ENCODE data around the gene PPP1CC. TPM values are rescaled to one million over a fixed set of nuclear protein-coding genes. Genes with fewer than 3 reads are reported as not detected.
A peak's percentile ranks its signal among the peaks of the same experiment; 100 is the strongest.

PPP1CC gene
- total and polyA plus RNA-seq, 2 donors: 103 to 139 TPM

DNA sequence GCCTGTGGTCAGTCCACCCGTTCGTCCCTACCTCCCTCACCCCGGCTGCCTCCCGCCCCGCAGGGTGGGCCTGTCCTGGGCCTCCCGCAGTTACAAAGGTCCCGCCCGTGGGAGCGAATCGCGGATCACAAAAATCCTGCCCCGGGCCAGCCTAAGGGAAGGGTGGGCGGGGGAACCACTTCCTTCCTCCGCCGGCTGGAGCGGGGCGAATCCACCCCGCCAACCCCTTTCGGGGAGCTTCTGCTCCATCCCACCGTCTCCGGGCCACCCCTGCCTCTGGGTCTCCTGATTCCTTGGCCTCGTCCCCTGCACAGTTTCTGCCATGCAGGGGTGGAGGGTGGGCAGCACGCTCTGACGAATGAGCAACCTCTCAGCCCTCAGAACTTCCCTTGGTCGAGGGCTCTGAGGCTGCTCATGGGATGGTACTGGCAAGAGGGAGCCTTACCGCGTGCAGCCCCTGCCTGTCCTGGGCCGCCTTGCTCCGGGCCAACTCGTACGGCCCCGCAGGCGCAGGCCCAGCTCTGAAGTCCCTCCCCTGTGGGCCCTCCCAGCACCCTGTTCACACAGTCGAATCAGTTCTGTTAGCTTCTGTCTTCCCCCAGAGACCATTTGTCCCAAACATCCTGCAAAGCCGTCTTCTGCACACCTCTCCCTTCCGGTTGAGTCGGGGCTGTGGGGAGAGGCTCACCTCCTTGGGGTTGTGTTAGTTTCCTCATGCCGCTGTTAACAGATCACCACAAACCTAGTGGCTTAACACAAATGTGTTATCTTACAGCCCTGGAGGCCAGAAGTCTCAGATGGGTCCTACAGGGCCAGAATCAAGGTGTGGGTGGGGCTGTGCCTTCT is 53.2 kb downstream of the PPP1CC start:
- 1% methylated on average over 38 of the region's 38 CpGs for WGBS
- peak in 6 of 9 donors; percentile 15 to 72 (median 40) for DNase-seq (ENCODE audit: low read depth in 6 of 9, low spot score in 9 of 9)
- peaks cover 0 to 4% of the 10 kb centered on the region in 2 donors for H3K9me3 ChIP-seq (ENCODE audit: control insufficient read depth in 2 of 2, insufficient read depth in 1 of 2, low read length in 1 of 2)

GRCh38 chr12:110688446-110689280 is 54.0 kb downstream of the PPP1CC start, which contains the start of gene HVCN1:
Gene HVCN1 (minus strand): TSS chr12:110689115. CDS start chr12:110683245, 5,870 bp downstream.
- Histone ChIP-seq H3K36me3 (ENCODE audit: control insufficient read depth in 2 of 2, insufficient read depth in 2 of 2, low read length in 1 of 2) (no peaks in the 10 kb centered on the region), H3K4me1 (ENCODE audit: control insufficient read depth in 2 of 2, insufficient read depth in 2 of 2, low read length in 2 of 2) (peaks cover 6 to 22% of the 10 kb centered on the region in 2 donors), H3K27ac (ENCODE audit: low read depth in 1 of 2, low read length in 1 of 2) (peak within 1 kb of the TSS; percentile 38 to 59), H3K27me3 (ENCODE audit: control insufficient read depth in 2 of 2, insufficient read depth in 1 of 2, low read length in 1 of 2) (peaks cover 0 to 10% of the 10 kb centered on the region in 2 donors), H3K4me3 (ENCODE audit: low read length in 2 of 2) (peak within 1 kb of the TSS; percentile 61 to 68), H3K9me3 (ENCODE audit: control insufficient read depth in 2 of 2, insufficient read depth in 1 of 2, low read length in 1 of 2) (peaks cover 0 to 4% of the 10 kb centered on the region in 2 donors)
- whole genome bisulfite sequencing: 8% methylated on average over 63 of the region's 64 CpGs
- DNase-seq (ENCODE audit: low read depth in 6 of 9, low spot score in 9 of 9): peak in 1 of 9 donors; percentile 13

More for the DNA sequence above, 53.2 kb downstream of the PPP1CC start:
- H3K4me1 ChIP-seq (ENCODE audit: control insufficient read depth in 2 of 2, insufficient read depth in 2 of 2, low read length in 2 of 2): peaks cover 6 to 29% of the 10 kb centered on the region in 2 donors
- H3K36me3 ChIP-seq (ENCODE audit: control insufficient read depth in 2 of 2, insufficient read depth in 2 of 2, low read length in 1 of 2): no peaks in the 10 kb centered on the region
- H3K4me3 ChIP-seq (ENCODE audit: low read length in 2 of 2): peak overlapping the region; percentile 61 to 68
- H3K27me3 ChIP-seq (ENCODE audit: control insufficient read depth in 2 of 2, insufficient read depth in 1 of 2, low read length in 1 of 2): peaks cover 0 to 10% of the 10 kb centered on the region in 2 donors
- H3K27ac ChIP-seq (ENCODE audit: low read depth in 1 of 2, low read length in 1 of 2): peak overlapping the region; percentile 38 to 59

- Histone ChIP-seq H3K27me3 (ENCODE audit: control insufficient read depth in 2 of 2, insufficient read depth in 1 of 2, low read length in 1 of 2) (peaks cover 0 to 10% of the 10 kb centered on the region in 2 donors), H3K36me3 (ENCODE audit: control insufficient read depth in 2 of 2, insufficient read depth in 2 of 2, low read length in 1 of 2) (no peaks in the 10 kb centered on the region), H3K4me3 (ENCODE audit: low read length in 2 of 2) (peak overlapping the region in 1 of 2 donors; percentile 61), H3K4me1 (ENCODE audit: control insufficient read depth in 2 of 2, insufficient read depth in 2 of 2, low read length in 2 of 2) (peaks cover 6 to 21% of the 10 kb centered on the region in 2 donors), H3K27ac (ENCODE audit: low read depth in 1 of 2, low read length in 1 of 2) (no peak overlapping the region), H3K9me3 (ENCODE audit: control insufficient read depth in 2 of 2, insufficient read depth in 1 of 2, low read length in 1 of 2) (peaks cover 0 to 4% of the 10 kb centered on the region in 2 donors)
- no peak for DNase-seq (ENCODE audit: low read depth in 6 of 9, low spot score in 9 of 9)
- 93% methylated on average over 15 of the region's 15 CpGs for WGBS
These were observed 55.1 kb downstream of the PPP1CC start for GRCh38 chr12:110687396-110688169.

- DNase-seq (ENCODE audit: low read depth in 6 of 9, low spot score in 9 of 9): no peak
- Histone ChIP-seq H3K4me1 (ENCODE audit: control insufficient read depth in 2 of 2, insufficient read depth in 2 of 2, low read length in 2 of 2) (peaks cover 6 to 21% of the 10 kb centered on the region in 2 donors), H3K9me3 (ENCODE audit: control insufficient read depth in 2 of 2, insufficient read depth in 1 of 2, low read length in 1 of 2) (peaks cover 0 to 4% of the 10 kb centered on the region in 2 donors), H3K27ac (ENCODE audit: low read depth in 1 of 2, low read length in 1 of 2) (no peak overlapping the region), H3K4me3 (ENCODE audit: low read length in 2 of 2) (no peak overlapping the region), H3K27me3 (ENCODE audit: control insufficient read depth in 2 of 2, insufficient read depth in 1 of 2, low read length in 1 of 2) (peaks cover 0 to 10% of the 10 kb centered on the region in 2 donors), H3K36me3 (ENCODE audit: control insufficient read depth in 2 of 2, insufficient read depth in 2 of 2, low read length in 1 of 2) (no peaks in the 10 kb centered on the region)
- 98% methylated on average over 3 of the region's 3 CpGs for WGBS
These were observed 56.3 kb downstream of the PPP1CC start for GRCh38 chr12:110686294-110686903.

DNA sequence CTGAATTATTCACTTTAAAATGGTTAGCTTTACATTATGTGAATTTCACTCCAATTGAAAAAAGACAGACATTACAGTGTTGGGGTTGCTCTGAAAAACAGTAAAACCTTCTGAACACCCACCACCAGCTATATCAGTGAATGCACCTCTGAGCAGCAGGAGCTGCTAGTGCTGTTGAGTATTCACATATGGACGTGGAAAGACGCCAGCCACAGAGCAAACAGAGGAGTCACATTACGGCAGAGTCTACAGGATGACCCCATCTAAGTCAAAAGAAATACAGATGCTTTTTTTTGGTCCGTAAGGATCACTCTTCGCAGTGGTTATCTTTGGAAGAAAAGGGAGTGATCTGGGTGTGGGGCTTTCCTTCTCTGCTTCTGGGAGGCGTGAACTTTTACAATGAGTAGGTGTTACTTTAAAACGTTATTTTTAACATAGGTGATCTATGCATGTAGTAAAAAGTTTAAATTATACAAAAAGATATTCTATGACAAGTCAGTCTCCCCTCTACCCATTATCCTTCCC is 58.3 kb downstream of the PPP1CC start:
- no peak for DNase-seq (ENCODE audit: low read depth in 6 of 9, low spot score in 9 of 9)
- Histone ChIP-seq H3K4me3 (ENCODE audit: low read length in 2 of 2) (no peak overlapping the region), H3K9me3 (ENCODE audit: control insufficient read depth in 2 of 2, insufficient read depth in 1 of 2, low read length in 1 of 2) (peaks cover 0 to 4% of the 10 kb centered on the region in 2 donors)

DNA sequence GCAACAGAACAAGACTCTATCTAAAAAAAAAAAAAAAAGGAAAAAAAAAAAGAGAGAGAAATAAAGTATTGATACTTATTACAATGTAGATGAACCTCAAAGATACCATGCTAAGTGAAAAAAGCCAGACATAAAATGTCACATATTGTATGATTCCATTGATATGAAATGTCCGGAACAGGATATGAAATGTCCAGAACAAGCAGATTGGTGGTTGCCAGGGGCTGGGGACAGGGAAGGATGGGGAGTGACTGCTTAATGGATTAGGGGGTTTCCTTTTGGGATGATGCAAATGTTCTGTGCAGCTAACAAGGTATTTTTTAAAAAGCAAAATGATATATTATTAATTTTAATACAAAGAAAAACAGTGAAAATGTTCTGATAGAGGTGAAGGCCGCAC is 58.8 kb downstream of the PPP1CC start:
- DNase-seq (ENCODE audit: low read depth in 6 of 9, low spot score in 9 of 9): no peak
- Histone ChIP-seq H3K36me3 (ENCODE audit: control insufficient read depth in 2 of 2, insufficient read depth in 2 of 2, low read length in 1 of 2) (no peaks in the 10 kb centered on the region), H3K9me3 (ENCODE audit: control insufficient read depth in 2 of 2, insufficient read depth in 1 of 2, low read length in 1 of 2) (peaks cover 0 to 4% of the 10 kb centered on the region in 2 donors), H3K27ac (ENCODE audit: low read depth in 1 of 2, low read length in 1 of 2) (no peak overlapping the region), H3K4me3 (ENCODE audit: low read length in 2 of 2) (no peak overlapping the region), H3K4me1 (ENCODE audit: control insufficient read depth in 2 of 2, insufficient read depth in 2 of 2, low read length in 2 of 2) (peaks cover 3 to 9% of the 10 kb centered on the region in 2 donors), H3K27me3 (ENCODE audit: control insufficient read depth in 2 of 2, insufficient read depth in 1 of 2, low read length in 1 of 2) (peaks cover 0 to 10% of the 10 kb centered on the region in 2 donors)
- over 99% methylated on average over 2 of the region's 2 CpGs for whole genome bisulfite sequencing

More for the DNA sequence above, 58.3 kb downstream of the PPP1CC start:
- Histone ChIP-seq H3K27ac (ENCODE audit: low read depth in 1 of 2, low read length in 1 of 2) (no peak overlapping the region), H3K4me1 (ENCODE audit: control insufficient read depth in 2 of 2, insufficient read depth in 2 of 2, low read length in 2 of 2) (peaks cover 3 to 10% of the 10 kb centered on the region in 2 donors), H3K36me3 (ENCODE audit: control insufficient read depth in 2 of 2, insufficient read depth in 2 of 2, low read length in 1 of 2) (no peaks in the 10 kb centered on the region), H3K27me3 (ENCODE audit: control insufficient read depth in 2 of 2, insufficient read depth in 1 of 2, low read length in 1 of 2) (peaks cover 0 to 10% of the 10 kb centered on the region in 2 donors)
- 95% methylated on average over 7 of the region's 7 CpGs for WGBS

- H3K4me1 ChIP-seq (ENCODE audit: control insufficient read depth in 2 of 2, insufficient read depth in 2 of 2, low read length in 2 of 2): peaks cover 9 to 19% of the 10 kb centered on the region in 2 donors
- DNase-seq (ENCODE audit: low read depth in 6 of 9, low spot score in 9 of 9): no peak
- peaks cover 0 to 3% of the 10 kb centered on the region in 2 donors for H3K9me3 ChIP-seq (ENCODE audit: control insufficient read depth in 2 of 2, insufficient read depth in 1 of 2, low read length in 1 of 2)
- H3K36me3 ChIP-seq (ENCODE audit: control insufficient read depth in 2 of 2, insufficient read depth in 2 of 2, low read length in 1 of 2): no peaks in the 10 kb centered on the region
- no peaks in the 10 kb centered on the region for H3K27me3 ChIP-seq (ENCODE audit: control insufficient read depth in 2 of 2, insufficient read depth in 1 of 2, low read length in 1 of 2)
- H3K4me3 ChIP-seq (ENCODE audit: low read length in 2 of 2): no peak overlapping the region
- WGBS: 97% methylated on average over 1 of the region's 1 CpG
- H3K27ac ChIP-seq (ENCODE audit: low read depth in 1 of 2, low read length in 1 of 2): no peak overlapping the region
These were observed 62.7 kb downstream of the PPP1CC start for GRCh38 chr12:110680032-110680431.

- WGBS: 96% methylated on average over 12 of the region's 12 CpGs
- Histone ChIP-seq H3K36me3 (ENCODE audit: control insufficient read depth in 2 of 2, insufficient read depth in 2 of 2, low read length in 1 of 2) (no peaks in the 10 kb centered on the region), H3K4me3 (ENCODE audit: low read length in 2 of 2) (no peak overlapping the region), H3K4me1 (ENCODE audit: control insufficient read depth in 2 of 2, insufficient read depth in 2 of 2, low read length in 2 of 2) (peaks cover 9 to 19% of the 10 kb centered on the region in 2 donors), H3K27me3 (ENCODE audit: control insufficient read depth in 2 of 2, insufficient read depth in 1 of 2, low read length in 1 of 2) (no peaks in the 10 kb centered on the region), H3K27ac (ENCODE audit: low read depth in 1 of 2, low read length in 1 of 2) (no peak overlapping the region), H3K9me3 (ENCODE audit: control insufficient read depth in 2 of 2, insufficient read depth in 1 of 2, low read length in 1 of 2) (peaks cover 0 to 4% of the 10 kb centered on the region in 2 donors)
- DNase-seq (ENCODE audit: low read depth in 6 of 9, low spot score in 9 of 9): no peak
These were observed 63.5 kb downstream of the PPP1CC start for GRCh38 chr12:110679201-110679600.
